MM.1S (cell line): ENCODE results near the gene WDR77.

Experiments used
- DNase-seq: peaks from one replicate; pipeline ENCODE4 v3.0.0-alpha.2; 2015
- H2AFZ ChIP-seq: fragments of 300-600 bp; sonication (generic); 2 replicates; pipeline ENCODE4 v1.6.0; 2016; ENCODE audit warnings: antibody characterized with exemption, low read length
- H3F3A ChIP-seq: fragments of 300-600 bp; sonication (generic); 2 replicates; pipeline ENCODE4 v1.6.1; 2016; ENCODE audit warnings: mild to moderate bottlenecking, antibody characterized with exemption, low read length, moderate library complexity, mixed read lengths; ENCODE audit not compliant: insufficient read depth
- H3K27ac ChIP-seq: fragments of 300-600 bp; sonication (generic); 2 replicates; pipeline ENCODE4 v1.5.1; 2016; ENCODE audit warnings: mild to moderate bottlenecking, low read length
- H3K27me3 ChIP-seq: fragments of 300-600 bp; sonication (generic); replicated peaks from 2 replicates; pipeline ENCODE4 v1.6.0; 2016; ENCODE audit warnings: low read length; ENCODE audit not compliant: insufficient read depth
- H3K36me3 ChIP-seq: fragments of 300-600 bp; sonication (generic); replicated peaks from 2 replicates; pipeline ENCODE4 v1.6.1; 2016; ENCODE audit warnings: mild to moderate bottlenecking, low read length, mixed read lengths; ENCODE audit not compliant: insufficient read depth
- H3K4me1 ChIP-seq: fragments of 300-600 bp; sonication (generic); 2 replicates; pipeline ENCODE4 v1.6.1; 2016; ENCODE audit warnings: low read length, mixed read lengths
- H3K4me2 ChIP-seq: fragments of 300-600 bp; sonication (generic); 2 replicates; pipeline ENCODE4 v1.6.0; 2016; ENCODE audit warnings: low read depth, low read length
- H3K4me3 ChIP-seq: fragments of 300-600 bp; sonication (generic); 2 replicates; pipeline ENCODE4 v1.5.1; 2016; ENCODE audit warnings: low read length, mixed read lengths
- H3K79me2 ChIP-seq: fragments of 300-600 bp; sonication (generic); 2 replicates; pipeline ENCODE4 v1.6.1; 2016; ENCODE audit warnings: mixed run types, low read length, mixed read lengths
- H3K9ac ChIP-seq: fragments of 300-600 bp; sonication (generic); 2 replicates; pipeline ENCODE4 v1.6.1; 2016; ENCODE audit warnings: low read length, mixed read lengths
- H3K9me2 ChIP-seq: fragments of 300-600 bp; sonication (generic); replicated peaks from 2 replicates; pipeline ENCODE4 v1.6.1; 2016; ENCODE audit warnings: mild to moderate bottlenecking, low read length, mixed read lengths; ENCODE audit not compliant: insufficient read depth
- H3K9me3 ChIP-seq: fragments of 300-600 bp; sonication (generic); replicated peaks from 2 replicates; pipeline ENCODE4 v1.6.1; 2016; ENCODE audit warnings: mild to moderate bottlenecking, low read length, mixed read lengths; ENCODE audit not compliant: insufficient read depth
- H4K20me1 ChIP-seq: fragments of 300-600 bp; sonication (generic); 2 replicates; pipeline ENCODE4 v1.6.1; 2016; ENCODE audit warnings: mild to moderate bottlenecking, low read length, moderate library complexity, mixed read lengths; ENCODE audit not compliant: insufficient read depth
- EZH2 ChIP-seq: fragments of 300-600 bp; sonication (generic); optimal IDR thresholded peaks from 2 replicates; pipeline ENCODE3; 2017; ENCODE audit warnings: low read depth, mild to moderate bottlenecking, antibody characterized with exemption, low read length, mixed read lengths
- EZH2phosphoT487 ChIP-seq: fragments of 300-600 bp; sonication (generic); IDR thresholded peaks from 2 replicates; pipeline ENCODE4 v1.6.1; 2018; ENCODE audit warnings: antibody characterized with exemption, low read length
- TF ChIP-seq, protein P1 (sequence below): fragments of 300-600 bp; sonication (generic); IDR thresholded peaks from 2 replicates; pipeline ENCODE4 v1.5.1; 2016; ENCODE audit warnings: antibody characterized with exemption, low read length, mixed read lengths

Gene WDR77

DNA sequence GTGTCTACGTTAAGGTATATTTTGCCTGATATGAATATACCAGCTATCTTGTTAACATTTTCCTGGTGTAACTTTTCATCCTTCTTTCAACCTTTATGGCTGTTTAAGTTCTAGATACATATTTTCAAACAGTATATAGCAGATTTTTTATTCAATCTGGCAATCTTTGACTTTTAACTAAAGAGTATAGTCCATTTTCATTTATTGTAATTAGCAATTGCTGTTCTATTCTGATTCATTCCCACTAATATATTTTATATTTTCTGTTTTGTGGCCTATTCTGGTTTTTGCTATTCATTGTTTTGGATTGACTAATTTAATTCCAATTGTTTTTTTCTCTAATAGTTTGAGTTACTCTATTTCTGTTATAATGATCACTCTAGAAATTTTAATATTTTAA lies 17.4 kb upstream of the WDR77 start:
- Histone ChIP-seq H3F3A (no peaks in the 10 kb centered on the region), H2AFZ (no peak overlapping the region), H4K20me1 (no peaks in the 10 kb centered on the region), H3K9me2 (no peaks in the 10 kb centered on the region), H3K79me2 (no peaks in the 10 kb centered on the region), H3K4me1 (no peaks in the 10 kb centered on the region), H3K9ac (no peak overlapping the region), H3K27me3 (no peaks in the 10 kb centered on the region), H3K27ac (no peak overlapping the region), H3K4me2 (no peak overlapping the region), H3K9me3 (no peaks in the 10 kb centered on the region), H3K36me3 (no peaks in the 10 kb centered on the region), H3K4me3 (no peak overlapping the region)
- DNase-seq = no peak
- TF ChIP-seq, protein P1, sequence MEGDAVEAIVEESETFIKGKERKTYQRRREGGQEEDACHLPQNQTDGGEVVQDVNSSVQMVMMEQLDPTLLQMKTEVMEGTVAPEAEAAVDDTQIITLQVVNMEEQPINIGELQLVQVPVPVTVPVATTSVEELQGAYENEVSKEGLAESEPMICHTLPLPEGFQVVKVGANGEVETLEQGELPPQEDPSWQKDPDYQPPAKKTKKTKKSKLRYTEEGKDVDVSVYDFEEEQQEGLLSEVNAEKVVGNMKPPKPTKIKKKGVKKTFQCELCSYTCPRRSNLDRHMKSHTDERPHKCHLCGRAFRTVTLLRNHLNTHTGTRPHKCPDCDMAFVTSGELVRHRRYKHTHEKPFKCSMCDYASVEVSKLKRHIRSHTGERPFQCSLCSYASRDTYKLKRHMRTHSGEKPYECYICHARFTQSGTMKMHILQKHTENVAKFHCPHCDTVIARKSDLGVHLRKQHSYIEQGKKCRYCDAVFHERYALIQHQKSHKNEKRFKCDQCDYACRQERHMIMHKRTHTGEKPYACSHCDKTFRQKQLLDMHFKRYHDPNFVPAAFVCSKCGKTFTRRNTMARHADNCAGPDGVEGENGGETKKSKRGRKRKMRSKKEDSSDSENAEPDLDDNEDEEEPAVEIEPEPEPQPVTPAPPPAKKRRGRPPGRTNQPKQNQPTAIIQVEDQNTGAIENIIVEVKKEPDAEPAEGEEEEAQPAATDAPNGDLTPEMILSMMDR = no peak
- TF ChIP-seq EZH2 = no peak
- no peak for TF ChIP-seq EZH2phosphoT487

DNA sequence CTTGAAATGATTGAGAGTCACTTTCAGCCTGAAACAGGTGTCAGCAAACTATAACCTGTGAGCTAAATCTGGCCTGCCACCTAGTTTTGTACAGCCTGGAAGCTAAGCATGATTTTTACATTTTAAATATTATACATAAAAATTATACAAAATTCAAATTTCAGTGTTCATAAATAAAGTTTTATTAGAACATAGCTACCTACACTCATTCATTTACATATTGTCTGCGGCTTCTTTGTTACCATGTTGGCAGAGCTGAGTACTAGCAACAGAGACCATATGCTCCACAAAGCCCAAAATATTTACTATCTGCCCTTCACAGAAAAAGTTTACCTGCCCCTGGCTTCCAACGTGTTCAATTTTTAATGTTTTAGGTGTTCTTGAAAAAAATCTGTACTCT lies 16.7 kb upstream of the WDR77 start:
- Histone ChIP-seq H3K27me3 (no peaks in the 10 kb centered on the region), H3K9me3 (no peaks in the 10 kb centered on the region), H3K4me2 (no peak overlapping the region), H3K9ac (no peak overlapping the region), H4K20me1 (no peaks in the 10 kb centered on the region), H3K4me1 (no peaks in the 10 kb centered on the region), H3K79me2 (no peaks in the 10 kb centered on the region), H3K27ac (no peak overlapping the region), H2AFZ (no peak overlapping the region), H3K4me3 (no peak overlapping the region), H3K9me2 (no peaks in the 10 kb centered on the region), H3F3A (no peaks in the 10 kb centered on the region), H3K36me3 (no peaks in the 10 kb centered on the region)
- no peak for DNase-seq
- TF ChIP-seq, protein P1 = no peak
- no peak for TF ChIP-seq EZH2

DNA sequence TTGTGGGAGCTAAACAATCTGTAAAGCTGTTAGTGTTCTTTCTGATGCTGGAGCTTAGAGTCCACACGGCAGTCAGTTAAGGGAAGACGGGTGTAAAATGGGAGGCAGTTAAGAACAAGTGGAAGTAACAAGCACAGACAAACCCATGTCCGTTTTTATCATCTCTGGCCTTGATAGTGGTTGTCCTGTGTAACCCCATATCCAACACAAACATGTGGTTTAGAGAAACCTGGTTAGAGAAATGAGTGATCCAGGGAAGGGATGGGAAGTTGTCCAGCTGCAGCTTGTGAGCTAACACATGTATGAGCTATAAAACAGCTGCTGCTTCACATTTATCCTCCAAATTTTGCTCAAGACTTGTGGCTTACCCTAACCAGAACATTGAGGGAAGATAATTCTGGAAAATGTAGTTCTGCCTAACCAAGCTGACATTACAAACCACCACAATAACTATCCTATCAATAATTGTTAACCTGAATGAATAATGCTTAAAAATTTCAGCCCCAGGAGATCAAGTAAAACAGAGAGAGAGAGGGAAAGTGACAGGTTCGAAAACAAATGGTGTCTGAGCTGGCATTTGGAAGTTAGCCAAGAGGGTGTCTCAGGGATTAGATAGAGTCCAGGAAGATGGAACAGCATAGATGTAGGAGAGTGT lies 14.1 kb upstream of the WDR77 start:
- DNase-seq = no peak

More for the DNA sequence above, 14.1 kb upstream of the WDR77 start:
- Histone ChIP-seq H3K9me2 (no peaks in the 10 kb centered on the region), H3K4me1 (no peaks in the 10 kb centered on the region), H3K9me3 (no peaks in the 10 kb centered on the region), H3K79me2 (no peaks in the 10 kb centered on the region), H2AFZ (no peak overlapping the region), H3K27ac (no peak overlapping the region), H3K4me3 (no peak overlapping the region), H4K20me1 (no peaks in the 10 kb centered on the region), H3K36me3 (no peaks in the 10 kb centered on the region), H3K27me3 (no peaks in the 10 kb centered on the region), H3F3A (no peaks in the 10 kb centered on the region), H3K9ac (no peak overlapping the region), H3K4me2 (no peak overlapping the region)
- TF ChIP-seq EZH2 = no peak
- TF ChIP-seq EZH2phosphoT487 = no peak
- TF ChIP-seq, protein P1 = no peak
